Stimulated activated CD8-positive, alpha-beta memory T cell treated with anti-CD3 and anti-CD28 coated beads, Interleukin-4, amount 100 ng/mL, for 4 hours (primary cell): ENCODE results near the gene TOM1L2.
A peak's percentile ranks its signal among the peaks of the same experiment; 100 is the strongest.

Experiments
- DNase-seq, 2 donors: peaks; one replicate each; pipeline ENCODE4 v3.0.0-alpha.2; 2020; ENCODE audit warnings: low read depth in 2 of 2, low spot score in 1 of 2

Gene TOM1L2

DNA sequence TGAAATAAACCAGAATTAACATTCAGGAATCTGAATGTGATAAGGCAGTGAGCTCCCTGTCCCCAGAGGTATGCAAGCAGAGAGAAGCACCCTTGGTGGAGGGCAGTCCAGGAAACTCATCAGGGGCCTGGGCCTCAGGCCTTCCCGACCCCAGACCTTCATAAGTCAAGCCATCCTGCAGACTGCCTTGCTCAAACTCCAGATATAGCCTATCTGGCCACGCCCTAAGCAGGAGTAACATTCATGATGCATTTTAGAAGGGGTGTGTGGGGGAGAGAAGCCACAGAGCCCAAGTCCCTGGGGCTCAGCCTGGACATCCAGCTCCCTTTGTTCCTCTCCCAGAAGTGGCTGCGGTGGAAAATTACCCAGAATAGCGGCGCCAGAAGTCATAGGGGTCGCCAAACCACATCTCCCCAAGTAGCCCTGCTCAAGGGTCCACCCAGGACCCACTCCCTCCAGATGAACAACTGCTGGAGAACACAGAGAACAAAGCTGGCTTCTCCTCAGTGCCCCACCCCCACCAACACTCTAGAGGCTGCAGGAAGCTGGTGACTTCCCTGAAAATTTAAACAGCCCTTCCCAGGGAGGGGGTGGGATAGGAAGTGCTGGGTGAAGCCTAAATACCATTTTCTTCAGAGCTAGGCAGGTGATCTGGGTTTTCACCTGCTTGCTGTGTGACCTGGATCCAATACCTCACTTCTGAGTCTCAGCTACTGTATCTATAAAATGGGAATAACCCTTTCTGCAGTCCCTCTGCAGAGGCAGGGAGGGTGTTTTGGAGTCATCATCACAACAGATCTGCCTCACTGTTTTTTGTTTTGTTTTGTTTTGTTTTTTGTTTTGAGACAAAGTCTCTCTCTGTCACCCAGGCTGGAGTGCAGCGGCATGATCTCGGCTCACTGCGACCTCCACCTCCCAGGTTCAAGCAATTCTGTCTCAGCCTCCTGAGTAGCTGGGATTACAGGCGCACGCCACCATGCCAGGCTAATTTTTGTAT is 133.9 kb downstream of the TOM1L2 start:
- no peak for DNase-seq

DNA sequence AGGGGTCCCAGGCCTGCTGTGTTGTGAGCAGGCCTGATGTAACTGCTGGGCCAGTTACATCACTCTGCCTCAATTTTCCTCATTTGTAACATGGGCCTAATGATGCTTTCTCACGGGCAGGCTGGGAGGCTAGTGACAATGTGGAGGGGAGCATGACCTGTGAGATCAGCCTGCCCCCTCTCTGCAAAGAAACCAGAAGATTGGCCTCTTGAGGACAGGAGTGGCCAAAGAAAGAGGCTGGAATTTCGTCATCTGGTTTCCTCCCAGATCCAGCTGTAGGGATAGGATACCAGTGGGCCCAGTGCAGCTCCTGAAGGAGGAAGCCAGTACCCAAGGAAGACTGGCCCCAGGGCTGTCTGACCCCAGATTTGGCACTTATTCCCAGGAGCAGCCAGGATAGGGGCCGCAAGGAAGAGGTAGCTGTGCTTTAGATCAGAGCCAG is 134.8 kb downstream of the TOM1L2 start:
- DNase-seq = no peak

DNA sequence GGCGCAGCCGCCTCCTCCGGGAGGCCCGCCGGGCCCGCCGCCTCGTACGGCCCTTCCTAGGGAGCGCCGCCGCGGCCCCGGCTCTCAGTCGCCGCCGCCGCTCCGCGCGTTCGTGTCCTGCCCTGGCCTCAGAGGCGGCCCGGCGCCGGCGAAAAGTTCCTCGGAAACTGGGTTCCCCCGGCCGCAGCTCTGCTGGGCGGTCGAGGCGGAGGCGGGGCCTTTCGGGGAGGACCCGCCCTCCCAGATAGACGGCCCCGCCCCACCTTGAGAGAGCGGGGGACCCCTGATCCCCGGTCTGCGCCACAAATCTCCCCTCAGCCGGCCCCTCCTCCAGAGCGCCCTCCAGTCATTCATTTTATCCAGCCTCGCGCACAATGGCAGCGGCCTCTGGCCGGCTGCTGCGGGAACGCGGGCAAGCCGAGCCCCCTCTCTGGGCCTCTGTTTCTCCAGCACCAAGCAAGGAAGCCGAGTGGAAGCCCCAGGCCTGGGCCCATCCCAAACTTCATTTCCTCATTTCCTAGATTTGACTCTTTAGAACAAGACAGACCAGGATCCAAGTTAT is 135.3 kb downstream of the TOM1L2 start, which contains the start of gene SREBF1:
TSS of gene SREBF1 (minus strand) at position 169 of the 562 bp plus-strand sequence. CDS start 169 bp downstream, outside the sequence.
- peak in 1 of 2 donors; percentile 40 for DNase-seq

DNA sequence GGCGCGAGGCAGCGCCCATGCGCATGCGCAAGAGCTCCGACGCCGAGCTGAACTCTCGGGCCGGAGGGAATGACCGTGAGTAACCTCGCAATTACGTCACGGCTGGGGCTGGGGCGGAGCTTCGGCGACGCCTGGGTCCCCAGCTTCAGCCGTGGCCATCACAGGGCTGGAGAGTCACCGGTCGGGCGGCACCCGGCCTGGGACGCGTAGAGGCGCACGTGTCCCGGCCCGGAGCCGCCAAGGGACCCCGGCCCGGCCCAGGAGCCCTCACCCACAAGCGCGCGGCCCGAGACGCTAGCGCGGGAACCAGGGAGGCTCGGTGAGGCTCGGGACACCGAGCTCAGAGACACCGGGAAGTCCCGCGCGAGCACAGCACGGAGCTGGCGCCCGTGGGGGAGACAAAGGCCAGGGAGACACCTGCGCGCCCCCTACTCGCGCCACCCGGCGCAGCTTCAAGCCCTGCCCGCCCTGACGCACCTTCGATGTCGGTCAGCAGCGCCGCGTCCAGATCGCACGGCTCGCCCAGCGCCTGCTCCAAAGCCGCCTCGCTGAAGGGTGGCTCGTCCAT is 135.9 kb downstream of the TOM1L2 start:
- DNase-seq = peak; percentile 93 to 94

DNA sequence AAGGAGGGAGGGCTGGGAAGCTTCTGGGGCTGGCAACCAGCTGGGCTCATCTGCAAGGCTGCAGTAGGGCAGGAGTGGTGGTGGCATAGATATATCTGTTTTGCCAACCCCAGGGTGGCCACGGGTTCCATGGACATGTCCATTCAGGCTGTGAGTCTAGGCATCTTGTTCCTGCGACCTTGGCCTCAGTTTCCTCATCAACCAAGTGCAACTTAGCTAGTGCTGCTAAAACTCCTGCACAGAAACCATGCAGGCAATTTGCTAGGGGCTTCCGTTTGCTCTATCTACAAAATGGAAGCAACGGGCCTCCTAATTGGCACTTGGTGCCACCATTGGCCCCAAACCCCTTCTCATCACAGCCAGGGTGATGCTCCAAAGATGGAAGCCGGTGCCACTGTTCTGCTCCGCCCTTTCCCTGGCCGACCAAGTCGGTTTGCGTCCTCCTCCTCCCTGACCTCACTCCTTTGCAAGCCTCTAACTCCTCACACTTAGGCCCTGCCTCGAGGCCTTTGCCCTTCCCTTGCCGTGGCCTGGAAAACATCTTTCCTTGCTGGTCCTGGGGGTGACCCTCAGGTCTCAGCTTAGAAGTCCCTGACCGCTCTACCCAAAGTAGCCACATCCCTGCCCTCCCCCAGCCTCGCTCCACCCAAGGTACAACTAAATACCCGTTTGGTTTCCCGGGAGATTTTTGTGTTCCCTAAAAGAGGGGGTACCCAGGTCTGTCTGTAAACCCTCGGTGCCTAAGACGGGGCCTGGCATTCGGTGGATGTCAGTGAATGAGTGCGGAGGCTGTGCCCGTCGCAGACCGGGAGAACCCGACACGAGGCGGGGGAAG is 136.6 kb downstream of the TOM1L2 start:
- no peak for DNase-seq

DNA sequence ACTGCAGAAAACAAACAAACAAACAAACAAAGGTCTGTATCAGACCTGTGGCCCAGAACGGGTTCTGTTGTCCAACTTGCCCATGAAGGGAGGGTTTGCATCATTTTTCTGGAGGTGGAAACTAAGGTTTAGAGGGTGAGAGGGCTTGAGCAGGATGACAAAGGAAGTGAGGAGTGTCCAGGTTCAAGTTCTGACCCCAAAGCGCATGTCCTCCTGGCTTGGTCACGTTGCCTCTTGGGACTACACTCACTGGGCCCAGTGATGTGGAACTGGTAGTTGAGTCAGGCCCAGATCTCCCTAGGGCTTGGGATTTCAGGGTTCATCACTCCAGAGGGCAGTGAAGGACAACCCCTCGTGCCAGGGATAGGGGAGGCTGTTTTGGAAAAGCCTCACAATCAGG is 137.2 kb downstream of the TOM1L2 start:
- no peak for DNase-seq

DNA sequence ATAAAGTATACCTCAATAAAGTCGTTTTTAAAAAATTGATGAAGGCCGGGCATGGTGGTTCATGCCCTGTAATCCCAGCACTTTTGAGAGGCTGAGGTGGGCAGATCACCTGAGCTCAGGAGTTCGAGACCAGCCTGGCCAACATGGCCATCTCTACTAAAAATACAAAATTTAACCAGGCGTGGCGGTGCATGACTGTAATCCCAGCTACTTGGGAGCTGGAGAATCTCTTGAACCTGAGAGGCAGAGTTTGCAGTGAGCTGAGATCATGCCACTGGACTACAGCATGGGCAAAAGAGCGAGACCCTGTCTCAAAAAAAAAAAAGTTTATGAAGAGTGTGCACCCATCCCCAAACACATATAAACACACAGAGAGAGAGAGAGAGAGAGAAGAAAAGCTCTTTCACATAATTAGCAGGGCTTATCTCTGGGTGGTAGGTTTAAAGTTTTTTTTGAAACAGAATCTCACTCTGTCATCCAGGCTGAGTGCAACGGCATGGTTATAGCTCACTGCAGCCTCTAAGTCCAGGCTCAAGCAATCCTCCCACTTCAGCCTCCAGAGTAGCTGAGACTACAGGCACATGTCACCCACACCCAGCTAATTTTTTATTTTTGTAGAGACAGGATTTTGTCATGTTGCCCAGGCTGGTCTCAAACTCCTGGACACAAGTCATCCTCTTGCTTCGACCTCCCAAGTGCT is 138.4 kb downstream of the TOM1L2 start:
- DNase-seq = no peak

DNA sequence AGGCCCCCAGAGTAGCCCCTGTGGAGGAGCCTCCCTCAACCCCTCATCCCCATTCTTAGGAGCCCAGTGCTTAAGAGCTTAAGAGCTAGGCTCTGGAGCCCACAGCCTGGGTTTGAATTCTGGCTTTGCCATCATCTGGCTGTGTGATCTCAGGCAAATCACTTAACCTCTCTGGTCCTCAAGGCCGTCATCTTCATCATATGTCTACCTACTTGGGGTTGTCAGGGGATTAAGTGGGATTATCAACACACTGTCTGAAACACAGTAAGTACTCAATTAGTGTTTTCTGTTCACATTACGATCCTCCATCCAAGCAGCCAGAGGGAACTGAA is 140.2 kb downstream of the TOM1L2 start:
- no peak for DNase-seq

DNA sequence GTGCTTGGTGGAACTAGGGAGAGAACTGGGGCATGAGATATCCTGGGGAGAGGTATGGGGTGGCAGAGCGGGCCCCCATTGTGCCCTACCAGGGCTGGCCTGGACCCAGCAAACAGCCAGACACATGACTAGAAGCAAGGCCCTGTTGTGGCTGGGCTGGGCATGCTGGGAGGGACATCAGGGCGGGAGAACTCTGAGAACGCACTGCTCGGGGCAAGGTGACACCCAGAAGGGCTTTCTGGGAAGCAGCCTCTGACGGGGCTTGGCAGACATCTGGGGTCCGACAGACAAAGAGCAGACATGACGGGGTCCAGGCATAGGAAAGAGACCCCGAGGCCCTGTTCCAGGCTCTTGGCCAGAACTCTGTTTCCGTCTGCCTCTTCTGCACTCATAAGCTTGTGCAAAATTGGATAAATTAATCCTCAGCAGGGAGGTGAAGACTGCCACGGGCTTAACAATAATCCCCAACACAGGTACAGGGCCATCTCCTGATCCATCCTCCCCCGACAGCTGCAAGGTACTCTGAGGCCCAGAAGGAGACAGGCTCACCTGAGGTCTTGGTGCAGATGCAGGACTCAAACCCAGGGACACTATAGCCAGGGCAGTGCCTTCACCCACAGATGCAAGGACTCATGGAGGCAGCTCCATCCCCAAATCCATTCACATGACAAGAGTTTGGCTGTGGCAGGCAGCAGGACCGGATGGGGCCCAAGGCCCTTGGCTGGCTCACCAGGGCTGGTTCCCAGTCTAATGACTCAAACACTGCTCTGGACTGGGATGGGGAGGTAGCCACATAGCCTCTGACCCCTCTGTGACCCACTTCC is 140.8 kb downstream of the TOM1L2 start:
- DNase-seq = no peak

DNA sequence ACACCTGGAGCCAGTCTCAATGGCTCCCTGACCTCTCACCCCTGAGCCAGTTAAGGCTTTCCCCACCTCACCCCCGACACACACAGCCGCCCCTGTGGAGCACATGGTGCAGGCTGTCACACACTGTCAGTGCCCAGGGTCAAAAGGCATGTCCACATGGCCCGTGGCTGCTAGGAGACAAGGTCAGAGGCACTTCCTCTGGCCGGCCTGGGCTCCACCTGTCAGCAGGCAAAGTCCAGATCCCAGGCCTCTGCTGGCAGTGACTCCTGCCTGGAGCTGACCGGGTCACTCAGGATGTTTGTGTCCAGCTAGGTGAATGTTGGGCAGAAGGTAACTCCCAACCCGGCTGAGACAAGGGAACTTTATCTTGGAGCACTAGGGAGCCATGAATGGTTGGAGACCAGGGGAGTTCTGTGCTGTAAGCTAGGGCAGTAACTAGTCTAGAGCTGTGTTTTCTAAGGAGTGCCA is 141.4 kb downstream of the TOM1L2 start:
- no peak for DNase-seq

DNA sequence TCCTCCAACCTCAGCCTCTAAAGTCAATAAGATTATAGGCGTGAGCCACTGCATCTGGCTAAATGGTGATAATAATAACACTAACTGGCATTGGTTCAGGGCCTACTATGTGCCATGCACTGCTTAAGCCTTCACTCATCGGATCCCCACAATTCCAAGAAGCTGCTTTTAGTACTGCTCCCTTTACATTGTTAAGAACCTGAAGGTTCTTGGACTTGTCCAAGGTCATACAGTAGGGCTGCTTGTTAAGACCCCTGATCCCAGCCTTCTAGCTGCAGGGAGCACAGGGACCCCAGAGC is 142.0 kb downstream of the TOM1L2 start:
- no peak for DNase-seq

DNA sequence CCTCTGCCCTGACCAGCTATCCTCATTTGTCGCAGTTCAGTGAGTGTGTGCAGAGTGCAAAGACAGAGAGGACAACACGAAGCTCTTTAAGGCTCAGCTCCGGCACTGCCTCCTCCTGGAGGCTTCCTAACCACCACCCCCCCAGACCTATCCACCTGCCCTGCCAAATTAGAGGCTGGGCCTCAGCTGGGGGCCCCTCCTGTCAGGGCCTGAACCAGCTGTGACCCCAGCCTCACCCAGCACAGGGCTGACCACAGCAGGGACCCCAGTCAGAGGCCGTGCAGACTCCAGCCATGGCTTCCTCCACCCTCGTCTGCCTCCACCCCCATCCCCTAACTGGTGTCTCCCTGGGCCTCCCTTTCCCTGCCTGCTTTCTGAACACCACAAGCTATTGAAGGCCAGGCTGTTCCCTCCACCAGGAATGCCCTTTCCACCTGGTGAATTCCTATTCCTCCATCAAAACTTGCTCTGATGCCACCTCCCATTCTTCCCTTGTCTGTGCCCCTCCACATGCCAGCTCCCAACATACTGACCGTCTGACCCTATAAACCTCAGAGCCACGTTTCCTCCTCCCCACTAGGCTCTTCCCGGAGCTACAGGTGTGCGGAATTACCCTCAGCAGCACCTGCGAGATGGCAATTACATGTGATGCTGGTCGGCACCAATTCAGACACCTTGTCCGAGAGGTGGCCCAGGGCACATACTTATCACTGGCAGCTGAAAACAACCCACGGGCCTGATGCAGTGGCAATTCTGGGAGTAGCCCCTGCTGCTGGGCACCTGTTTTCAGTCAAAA is 144.2 kb downstream of the TOM1L2 start:
- DNase-seq = no peak

DNA sequence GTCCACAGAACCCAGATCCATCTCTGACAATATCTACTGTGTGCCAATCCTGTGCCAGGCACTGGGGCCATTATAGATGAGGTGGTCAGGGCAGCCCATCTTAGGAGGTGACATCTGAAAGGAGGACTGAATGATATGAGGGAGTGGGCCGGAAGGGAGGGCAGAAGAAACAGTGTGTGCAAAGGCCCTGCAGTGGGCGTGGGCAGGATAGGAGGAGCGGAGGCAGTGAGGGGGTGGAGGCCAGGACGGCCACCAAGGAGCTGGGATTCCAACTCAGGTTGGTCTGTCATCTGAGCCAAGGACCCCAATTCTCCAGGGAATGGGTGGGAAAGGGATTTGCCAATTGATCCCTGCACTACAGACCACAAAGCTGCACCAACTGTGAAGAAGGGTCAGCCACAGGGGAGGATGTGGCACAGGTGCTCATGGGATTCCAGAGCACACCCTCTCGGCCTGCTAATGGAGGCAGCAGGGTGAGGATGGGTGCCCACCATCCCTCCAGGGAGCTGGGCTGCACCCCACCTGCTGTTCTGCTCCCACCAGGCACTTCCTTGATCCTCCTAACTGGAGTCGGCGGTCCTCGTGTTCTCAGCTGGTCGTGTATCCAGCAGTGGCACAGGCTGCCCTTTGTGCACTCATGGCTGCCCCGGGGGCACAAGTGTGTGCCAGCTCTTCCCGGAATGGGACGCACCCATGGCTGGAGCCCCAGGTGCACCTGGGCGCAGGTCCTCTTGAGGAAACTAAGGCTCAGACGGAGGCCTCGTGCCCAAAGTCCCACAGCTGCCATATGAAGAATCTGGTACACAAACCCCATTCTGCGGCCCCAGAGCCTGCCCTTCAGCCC is 145.0 kb downstream of the TOM1L2 start:
- no peak for DNase-seq

DNA sequence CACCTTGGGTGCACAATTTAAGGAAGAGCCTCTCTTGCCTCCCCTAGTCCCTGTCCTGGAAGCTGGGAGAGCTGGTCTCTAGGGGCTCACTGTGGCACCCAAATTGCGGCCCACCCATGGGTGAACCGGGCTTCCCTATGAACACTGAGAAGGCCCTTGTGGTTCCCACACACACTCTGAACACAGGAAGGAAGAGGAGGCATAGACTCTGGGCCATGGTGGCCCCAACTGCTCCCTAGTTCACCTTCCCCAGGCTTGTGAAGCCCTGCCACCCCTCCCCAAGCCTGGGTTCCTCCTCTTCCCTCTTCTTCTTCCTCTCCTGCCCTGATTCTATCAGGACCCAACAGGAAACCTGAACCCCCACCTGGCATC is 145.9 kb downstream of the TOM1L2 start:
- no peak for DNase-seq

DNA sequence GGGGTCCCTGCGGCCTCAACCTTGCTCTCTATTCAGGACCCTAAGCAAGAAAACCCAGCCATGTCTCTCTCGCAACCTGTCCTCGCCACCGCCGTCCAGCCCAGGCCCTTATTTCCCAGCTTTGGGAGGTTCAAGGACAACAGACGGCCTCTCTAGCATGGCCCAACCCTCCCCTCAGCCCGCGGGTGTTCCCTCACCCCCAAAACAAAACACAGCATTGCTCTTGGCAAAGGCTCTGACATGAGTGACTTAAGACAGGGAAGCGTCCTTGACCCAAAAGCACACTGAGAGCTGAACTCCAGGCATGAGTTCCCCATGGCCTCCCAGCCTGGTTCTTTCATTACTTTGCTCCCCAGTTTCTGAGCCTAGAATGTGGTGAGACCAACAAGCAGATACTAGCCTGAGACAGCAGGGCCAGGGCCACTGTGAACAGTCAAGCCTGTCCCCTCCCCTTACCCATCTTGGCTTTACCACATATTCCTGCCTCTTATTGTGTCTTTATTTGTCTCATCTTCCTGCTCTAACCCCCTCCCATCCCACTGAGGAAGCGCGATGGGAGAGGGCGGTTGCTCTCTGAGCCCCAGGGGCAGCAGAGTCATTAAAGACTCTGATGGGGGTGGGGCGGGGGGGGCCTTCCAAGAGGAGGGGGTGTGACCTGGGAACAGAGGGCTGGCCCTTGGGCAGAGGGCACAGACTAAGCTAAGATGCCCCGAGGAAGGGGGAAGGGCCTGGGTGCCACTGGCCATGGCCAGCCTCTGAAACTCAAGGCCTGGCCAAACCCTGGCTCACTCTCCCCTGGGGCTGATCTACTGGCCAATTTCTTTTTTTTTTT is 147.2 kb downstream of the TOM1L2 start:
- DNase-seq = no peak

DNA sequence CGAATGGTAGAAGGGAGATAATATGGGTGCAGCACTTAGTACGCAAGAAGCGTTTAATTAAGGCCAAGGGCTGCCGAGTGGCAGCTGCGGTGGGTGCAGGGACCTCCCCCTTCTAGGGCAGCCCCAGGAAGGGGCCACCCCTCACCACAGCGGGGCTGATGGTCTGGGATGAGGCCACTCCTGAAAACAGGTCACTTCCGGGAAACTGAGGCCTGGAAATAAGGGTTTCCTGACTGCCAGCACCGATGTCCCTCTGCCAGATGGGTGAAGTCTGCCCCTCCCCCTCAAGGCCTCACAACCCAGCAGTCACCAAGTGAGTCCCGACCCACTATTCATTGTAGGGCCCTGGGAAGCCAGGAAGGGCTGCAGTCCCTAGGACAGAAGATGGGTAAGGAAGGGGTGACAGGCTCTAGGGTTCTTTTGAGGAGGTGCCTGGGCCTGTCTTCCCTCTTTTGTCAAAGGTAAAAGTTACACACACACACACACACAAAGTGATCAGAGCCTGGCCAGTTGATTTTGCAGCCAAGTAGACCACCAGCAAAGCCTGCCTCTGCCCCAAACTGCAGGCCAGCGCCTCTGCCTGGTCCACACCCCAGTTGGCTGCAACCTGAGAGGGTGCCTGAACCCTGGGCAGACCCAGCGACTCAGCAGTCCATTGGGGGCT is 147.9 kb downstream of the TOM1L2 start:
- no peak for DNase-seq
